IMR-90 (cell line): ENCODE data around the gene CLDN6.

Experiments
- CEBPB ChIP-seq: IDR thresholded peaks from 2 replicates; pipeline ENCODE4 v1.6.1; 2012; ENCODE audit warnings: low read depth, low read length, improper control_type of control experiment
- POLR2A ChIP-seq: IDR thresholded peaks from 2 replicates; pipeline ENCODE4 v1.6.1; 2012; ENCODE audit warnings: mild to moderate bottlenecking, low read depth, low read length
- RCOR1 ChIP-seq: IDR thresholded peaks from 2 replicates; pipeline ENCODE4 v1.6.1; 2012; ENCODE audit warnings: mild to moderate bottlenecking, low read length, improper control_type of control experiment; ENCODE audit not compliant: insufficient replicate concordance
- TF ChIP-seq, protein P1 (sequence below): conservative IDR thresholded peaks from 2 replicates; pipeline ENCODE4 v1.5.1; 2012; ENCODE audit warnings: mild to moderate bottlenecking, low read depth, low read length, improper control_type of control experiment
- TF ChIP-seq, protein P2 (sequence below): fragments of 150-350 bp; IDR thresholded peaks from 2 replicates; pipeline ENCODE4 v1.6.1; 2016; ENCODE audit warnings: low read depth, mild to moderate bottlenecking, low read length, moderate library complexity, borderline replicate concordance
- TF ChIP-seq, protein P3 (sequence below): fragments of 150-350 bp; IDR thresholded peaks from 2 replicates; pipeline ENCODE4 v1.6.1; 2017; ENCODE audit warnings: mild to moderate bottlenecking, antibody characterized with exemption, low read length, low read depth

DNA sequence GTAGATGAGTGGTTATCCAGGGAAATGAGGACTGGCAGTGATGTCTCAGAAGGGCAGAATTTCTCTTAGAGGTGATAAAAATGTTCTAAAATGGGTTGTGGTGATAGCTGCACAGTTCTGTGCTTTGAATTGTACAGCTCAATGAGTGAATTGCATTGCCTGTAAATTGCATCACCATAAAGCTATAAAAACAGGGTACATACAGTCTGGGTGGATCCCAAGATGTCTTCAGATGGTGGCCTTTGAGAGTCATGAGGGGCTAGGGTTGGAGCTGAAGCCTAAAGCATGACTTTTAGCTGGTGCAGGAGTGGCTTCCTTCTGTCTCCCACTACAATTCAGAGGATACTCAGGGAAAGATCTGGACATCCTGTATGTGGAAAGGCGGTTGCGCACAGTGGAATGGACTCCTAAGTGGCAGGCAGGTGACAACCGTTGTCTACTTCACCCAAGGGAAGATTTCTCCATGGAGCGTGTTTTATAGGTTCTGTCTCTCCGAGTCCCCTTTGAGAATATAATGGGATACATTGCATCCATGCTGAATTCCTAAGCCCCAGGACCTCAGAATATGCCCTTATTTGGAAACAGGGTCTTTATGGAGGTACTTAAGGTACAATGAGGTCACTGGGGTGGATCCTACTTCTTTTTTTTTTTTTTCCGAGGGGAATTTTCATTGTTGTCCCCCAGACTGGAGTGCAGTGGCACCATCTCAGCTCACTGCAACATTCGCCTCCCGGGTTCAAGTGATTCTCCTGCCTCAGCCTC, 45.8 kb upstream of the CLDN6 start:
- TF ChIP-seq, protein P1, sequence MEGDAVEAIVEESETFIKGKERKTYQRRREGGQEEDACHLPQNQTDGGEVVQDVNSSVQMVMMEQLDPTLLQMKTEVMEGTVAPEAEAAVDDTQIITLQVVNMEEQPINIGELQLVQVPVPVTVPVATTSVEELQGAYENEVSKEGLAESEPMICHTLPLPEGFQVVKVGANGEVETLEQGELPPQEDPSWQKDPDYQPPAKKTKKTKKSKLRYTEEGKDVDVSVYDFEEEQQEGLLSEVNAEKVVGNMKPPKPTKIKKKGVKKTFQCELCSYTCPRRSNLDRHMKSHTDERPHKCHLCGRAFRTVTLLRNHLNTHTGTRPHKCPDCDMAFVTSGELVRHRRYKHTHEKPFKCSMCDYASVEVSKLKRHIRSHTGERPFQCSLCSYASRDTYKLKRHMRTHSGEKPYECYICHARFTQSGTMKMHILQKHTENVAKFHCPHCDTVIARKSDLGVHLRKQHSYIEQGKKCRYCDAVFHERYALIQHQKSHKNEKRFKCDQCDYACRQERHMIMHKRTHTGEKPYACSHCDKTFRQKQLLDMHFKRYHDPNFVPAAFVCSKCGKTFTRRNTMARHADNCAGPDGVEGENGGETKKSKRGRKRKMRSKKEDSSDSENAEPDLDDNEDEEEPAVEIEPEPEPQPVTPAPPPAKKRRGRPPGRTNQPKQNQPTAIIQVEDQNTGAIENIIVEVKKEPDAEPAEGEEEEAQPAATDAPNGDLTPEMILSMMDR: no peak
- TF ChIP-seq POLR2A (no peak), RCOR1 (no peak), CEBPB (no peak)
- TF ChIP-seq, protein P2, sequence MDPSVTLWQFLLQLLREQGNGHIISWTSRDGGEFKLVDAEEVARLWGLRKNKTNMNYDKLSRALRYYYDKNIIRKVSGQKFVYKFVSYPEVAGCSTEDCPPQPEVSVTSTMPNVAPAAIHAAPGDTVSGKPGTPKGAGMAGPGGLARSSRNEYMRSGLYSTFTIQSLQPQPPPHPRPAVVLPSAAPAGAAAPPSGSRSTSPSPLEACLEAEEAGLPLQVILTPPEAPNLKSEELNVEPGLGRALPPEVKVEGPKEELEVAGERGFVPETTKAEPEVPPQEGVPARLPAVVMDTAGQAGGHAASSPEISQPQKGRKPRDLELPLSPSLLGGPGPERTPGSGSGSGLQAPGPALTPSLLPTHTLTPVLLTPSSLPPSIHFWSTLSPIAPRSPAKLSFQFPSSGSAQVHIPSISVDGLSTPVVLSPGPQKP: no peak
- TF ChIP-seq, protein P3, sequence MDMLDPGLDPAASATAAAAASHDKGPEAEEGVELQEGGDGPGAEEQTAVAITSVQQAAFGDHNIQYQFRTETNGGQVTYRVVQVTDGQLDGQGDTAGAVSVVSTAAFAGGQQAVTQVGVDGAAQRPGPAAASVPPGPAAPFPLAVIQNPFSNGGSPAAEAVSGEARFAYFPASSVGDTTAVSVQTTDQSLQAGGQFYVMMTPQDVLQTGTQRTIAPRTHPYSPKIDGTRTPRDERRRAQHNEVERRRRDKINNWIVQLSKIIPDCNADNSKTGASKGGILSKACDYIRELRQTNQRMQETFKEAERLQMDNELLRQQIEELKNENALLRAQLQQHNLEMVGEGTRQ: no peak
